SJSA1 (cell line): Measurements from ENCODE around the gene UBE2M. TPM values are rescaled to one million over a fixed set of nuclear protein-coding genes. Genes with fewer than 3 reads are reported as not detected.
"Not testable (repeated sequence)": the region's sequence is repeated elsewhere in the genome, so short reads cannot be mapped to it uniquely, and the experiment has no call there.

Experiments
- DNase-seq, 2 experiments: peaks; one replicate each; pipeline ENCODE4 v3.0.0-alpha.2; 2015 to 2020; ENCODE audit warnings: low spot score in 2 of 2, low read depth in 1 of 2
- H3K27ac ChIP-seq: fragments of 250-450 bp; sonication (Bioruptor Pico); 2 replicates; pipeline ENCODE4 v1.5.1; 2020; ENCODE audit warnings: mild to moderate bottlenecking, moderate library complexity
- H3K27me3 ChIP-seq: fragments of 250-450 bp; sonication (Bioruptor Pico); replicated peaks from 2 replicates; pipeline ENCODE4 v1.5.1; 2020; ENCODE audit warnings: mild to moderate bottlenecking, moderate library complexity
- H3K36me3 ChIP-seq: fragments of 250-450 bp; sonication (Bioruptor Pico); 2 replicates; pipeline ENCODE4 v1.5.1; 2020; ENCODE audit warnings: mild to moderate bottlenecking
- H3K4me1 ChIP-seq: fragments of 250-450 bp; sonication (Bioruptor Pico); replicated peaks from 2 replicates; pipeline ENCODE4 v1.6.1; 2021; ENCODE audit warnings: mild to moderate bottlenecking
- H3K4me3 ChIP-seq: fragments of 250-450 bp; sonication (Bioruptor Pico); 2 replicates; pipeline ENCODE4 v1.5.1; 2020; ENCODE audit warnings: mild to moderate bottlenecking
- H3K9me3 ChIP-seq: fragments of 250-450 bp; sonication (Bioruptor Pico); replicated peaks from 2 replicates; pipeline ENCODE4 v1.5.1; 2020; ENCODE audit warnings: mild to moderate bottlenecking
- total RNA-seq: library from RNA; depleted of rRNA; stranded (reverse); fragments of >200 nt; shearing (Covaris generic); gene quantifications from 2 replicates; pipeline ENCODE4 v1.2.3, GENCODE V29; 2014

UBE2M gene
- total RNA-seq, 1 experiment from 2014 or later = 109 TPM

GRCh38 chr19:58545286-58546018 lies 13.0 kb downstream of the UBE2M start:
- peaks cover 16% of the 10 kb centered on the region for H3K4me1 ChIP-seq
- H3K4me3 ChIP-seq = peak overlapping the region; percentile 99
- H3K9me3 ChIP-seq = peaks cover 4% of the 10 kb centered on the region
- H3K36me3 ChIP-seq = peaks cover 57% of the 10 kb centered on the region
- peak overlapping the region; percentile 28; the same call in 1 of the 2 replicates for H3K27ac ChIP-seq
- H3K27me3 ChIP-seq = no peaks in the 10 kb centered on the region
- DNase-seq = no peak

- Histone ChIP-seq H3K4me1 (peaks cover 16% of the 10 kb centered on the region), H3K27ac (peak overlapping the region; percentile 55), H3K4me3 (peak overlapping the region; percentile 99), H3K36me3 (peaks cover 50% of the 10 kb centered on the region), H3K27me3 (no peaks in the 10 kb centered on the region), H3K9me3 (peaks cover 4% of the 10 kb centered on the region)
- peak; percentile 27 to 67 for DNase-seq
Measured at GRCh38 chr19:58544591-58545285, 13.7 kb downstream of the UBE2M start.

GRCh38 chr19:58543826-58544590 lies 14.4 kb downstream of the UBE2M start, which contains the start of gene TRIM28:
Gene TRIM28 (plus strand): TSS chr19:58544064. CDS start chr19:58544758, 694 bp downstream.
- Histone ChIP-seq H3K9me3 (peaks cover 4% of the 10 kb centered on the region), H3K27ac (peak within 1 kb of the TSS; percentile 55), H3K4me3 (peak within 1 kb of the TSS; percentile 99), H3K36me3 (peaks cover 43% of the 10 kb centered on the region), H3K4me1 (peaks cover 16% of the 10 kb centered on the region), H3K27me3 (no peaks in the 10 kb centered on the region)
- DNase-seq = peak; percentile 99 to 100

- Histone ChIP-seq H3K4me1 (peaks cover 16% of the 10 kb centered on the region), H3K36me3 (peaks cover 31% of the 10 kb centered on the region)
- DNase-seq, H3K27me3 ChIP-seq, H3K27ac ChIP-seq, H3K9me3 ChIP-seq, H3K4me3 ChIP-seq: not testable (repeated sequence)
Measured at GRCh38 chr19:58542641-58543372, 15.6 kb downstream of the UBE2M start.

- H3K9me3 ChIP-seq, DNase-seq, H3K27ac ChIP-seq, H3K4me3 ChIP-seq, H3K36me3 ChIP-seq, H3K4me1 ChIP-seq: not testable (repeated sequence)
- H3K27me3 ChIP-seq = peaks cover 16% of the 10 kb centered on the region
Measured at GRCh38 chr19:58539169-58539559, 19.2 kb downstream of the UBE2M start.

GRCh38 chr19:58538257-58539168 lies 19.9 kb downstream of the UBE2M start:
- peaks cover 3% of the 10 kb centered on the region; the same call in 1 of the 2 replicates for H3K4me1 ChIP-seq
- 0 out of 2 replicates have a peak, but pooled peaks cover 3% of the 10 kb centered on the region for H3K9me3 ChIP-seq
- H3K27ac ChIP-seq = no peak overlapping the region
- no peak for DNase-seq
- H3K4me3 ChIP-seq = no peak overlapping the region
- H3K36me3 ChIP-seq = no peaks in the 10 kb centered on the region
- H3K27me3 ChIP-seq = peaks cover 16% of the 10 kb centered on the region

GRCh38 chr19:58536852-58537798 lies 21.3 kb downstream of the UBE2M start:
- 0 out of 2 replicates have a peak, but pooled peaks cover 3% of the 10 kb centered on the region for H3K9me3 ChIP-seq
- no peak overlapping the region for H3K27ac ChIP-seq
- H3K4me1 ChIP-seq = no peaks in the 10 kb centered on the region
- peaks cover 22% of the 10 kb centered on the region for H3K27me3 ChIP-seq
- DNase-seq = no peak
- no peaks in the 10 kb centered on the region for H3K36me3 ChIP-seq
- H3K4me3 ChIP-seq = no peak overlapping the region

- no peaks in the 10 kb centered on the region for H3K36me3 ChIP-seq
- 0 out of 2 replicates have a peak, but pooled peaks cover 3% of the 10 kb centered on the region for H3K9me3 ChIP-seq
- no peak overlapping the region for H3K4me3 ChIP-seq
- no peaks in the 10 kb centered on the region for H3K4me1 ChIP-seq
- H3K27me3 ChIP-seq = peaks cover 32% of the 10 kb centered on the region
- no peak for DNase-seq
- H3K27ac ChIP-seq = no peak overlapping the region
Measured at GRCh38 chr19:58535857-58536256, 22.6 kb downstream of the UBE2M start.

- H3K9me3 ChIP-seq = 0 out of 2 replicates have a peak, but pooled peaks cover 3% of the 10 kb centered on the region
- peaks cover 22% of the 10 kb centered on the region for H3K27me3 ChIP-seq
Measured at GRCh38 chr19:58531034-58531840, 27.2 kb downstream of the UBE2M start.

GRCh38 chr19:58529405-58529804 lies 29.0 kb downstream of the UBE2M start:
- no peak overlapping the region for H3K27ac ChIP-seq
- no peaks in the 10 kb centered on the region for H3K36me3 ChIP-seq
- no peaks in the 10 kb centered on the region for H3K4me1 ChIP-seq
- DNase-seq = no peak
- peaks cover 18% of the 10 kb centered on the region for H3K27me3 ChIP-seq
- no peak overlapping the region for H3K4me3 ChIP-seq
- H3K9me3 ChIP-seq = 0 out of 2 replicates have a peak, but pooled peaks cover 3% of the 10 kb centered on the region

More at GRCh38 chr19:58531034-58531840, 27.2 kb downstream of the UBE2M start:
- Histone ChIP-seq H3K4me3 (no peak overlapping the region), H3K36me3 (no peaks in the 10 kb centered on the region), H3K4me1 (no peaks in the 10 kb centered on the region), H3K27ac (no peak overlapping the region)
- DNase-seq = no peak

GRCh38 chr19:58522709-58523108 lies 35.7 kb downstream of the UBE2M start:
- Histone ChIP-seq H3K4me3 (no peak overlapping the region), H3K27ac (no peak overlapping the region), H3K4me1 (peaks cover 9% of the 10 kb centered on the region), H3K27me3 (no peaks in the 10 kb centered on the region), H3K36me3 (0 out of 2 replicates have a peak, but pooled peaks cover 4% of the 10 kb centered on the region), H3K9me3 (no peaks in the 10 kb centered on the region)
- DNase-seq = no peak
